ENCODE data around the gene SLC19A2.

SLC19A2 gene

DNA sequence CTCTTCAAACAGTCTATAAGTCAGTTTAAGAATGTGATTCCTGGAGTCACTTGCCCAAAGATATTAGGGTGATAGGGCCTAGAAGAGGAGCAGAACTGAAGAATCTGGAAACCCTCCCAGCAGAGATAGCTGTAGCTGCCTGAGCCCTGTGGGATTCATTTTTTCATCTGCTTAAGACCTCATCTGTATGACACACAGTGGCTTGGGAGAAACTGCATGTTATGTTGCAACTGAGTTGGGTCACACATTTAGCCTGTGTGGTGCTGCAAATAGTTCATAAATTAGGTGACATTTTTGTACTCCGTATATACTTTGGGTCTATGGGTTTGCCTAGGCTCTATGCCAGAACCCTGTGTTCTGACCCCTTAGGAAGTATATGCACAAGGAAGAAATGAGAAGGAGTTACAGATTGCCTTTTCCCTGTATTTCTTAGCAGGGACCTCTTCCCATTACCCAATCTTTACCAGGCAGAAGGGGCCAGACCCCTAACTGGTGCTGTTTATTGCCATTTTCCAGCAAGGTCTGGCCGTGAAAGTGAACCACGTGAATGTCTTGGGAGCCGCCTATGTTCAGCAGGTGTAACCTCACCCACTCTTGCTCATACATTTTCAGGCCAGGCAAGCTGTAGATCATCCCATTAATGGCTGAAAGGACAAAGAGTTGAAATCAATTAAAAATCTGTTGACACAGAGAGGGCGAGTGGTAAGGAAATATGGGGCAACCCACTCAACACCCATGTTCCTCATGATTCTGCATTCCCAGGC is 41.9 kb upstream of the SLC19A2 start:
- in situ Hi-C loops (cut with MboI; ENCODE audit: low pct_unique_long_range_greater_than_20kb, low sequenced_read_pairs, unreplicated experiment), result loop anchor here (25.0 kb wide), 1 partner anchor 915 kb away; no protein-coding TSS in a partner anchor
- TF ChIP-seq, protein P1, sequence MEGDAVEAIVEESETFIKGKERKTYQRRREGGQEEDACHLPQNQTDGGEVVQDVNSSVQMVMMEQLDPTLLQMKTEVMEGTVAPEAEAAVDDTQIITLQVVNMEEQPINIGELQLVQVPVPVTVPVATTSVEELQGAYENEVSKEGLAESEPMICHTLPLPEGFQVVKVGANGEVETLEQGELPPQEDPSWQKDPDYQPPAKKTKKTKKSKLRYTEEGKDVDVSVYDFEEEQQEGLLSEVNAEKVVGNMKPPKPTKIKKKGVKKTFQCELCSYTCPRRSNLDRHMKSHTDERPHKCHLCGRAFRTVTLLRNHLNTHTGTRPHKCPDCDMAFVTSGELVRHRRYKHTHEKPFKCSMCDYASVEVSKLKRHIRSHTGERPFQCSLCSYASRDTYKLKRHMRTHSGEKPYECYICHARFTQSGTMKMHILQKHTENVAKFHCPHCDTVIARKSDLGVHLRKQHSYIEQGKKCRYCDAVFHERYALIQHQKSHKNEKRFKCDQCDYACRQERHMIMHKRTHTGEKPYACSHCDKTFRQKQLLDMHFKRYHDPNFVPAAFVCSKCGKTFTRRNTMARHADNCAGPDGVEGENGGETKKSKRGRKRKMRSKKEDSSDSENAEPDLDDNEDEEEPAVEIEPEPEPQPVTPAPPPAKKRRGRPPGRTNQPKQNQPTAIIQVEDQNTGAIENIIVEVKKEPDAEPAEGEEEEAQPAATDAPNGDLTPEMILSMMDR (IDR thresholded peaks at IDR 0.05; ENCODE audit: extremely low read depth, insufficient read depth, missing control alignments), result no peak
- no peak for DNase-seq (ENCODE audit: low spot score)

DNA sequence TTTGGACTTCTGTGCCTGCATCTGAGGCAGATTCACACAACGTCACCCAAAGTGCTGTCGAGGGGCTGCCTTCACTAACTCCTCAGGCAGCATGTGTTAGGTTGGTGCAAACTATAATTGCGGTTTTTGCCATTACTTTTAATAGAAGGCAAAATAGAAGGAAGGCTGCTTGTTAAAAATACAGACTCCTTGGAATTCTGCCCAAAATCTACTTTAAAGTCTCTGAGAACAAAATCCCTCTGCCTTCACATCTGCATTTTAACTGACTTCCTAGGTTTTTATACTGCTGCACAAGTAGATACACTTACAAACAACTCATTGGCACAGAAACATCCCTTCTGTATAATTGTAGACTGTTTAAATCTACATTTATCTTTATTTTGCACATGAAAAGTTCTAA is 41.3 kb upstream of the SLC19A2 start:
- DNase-seq (ENCODE audit: low spot score), result no peak
- TF ChIP-seq, protein P1 (IDR thresholded peaks at IDR 0.05; ENCODE audit: extremely low read depth, insufficient read depth, missing control alignments), result no peak
- in situ Hi-C loops (cut with MboI; ENCODE audit: low pct_unique_long_range_greater_than_20kb, low sequenced_read_pairs, unreplicated experiment), result loop anchor here (25.0 kb wide), 1 partner anchor 915 kb away; no protein-coding TSS in a partner anchor

DNA sequence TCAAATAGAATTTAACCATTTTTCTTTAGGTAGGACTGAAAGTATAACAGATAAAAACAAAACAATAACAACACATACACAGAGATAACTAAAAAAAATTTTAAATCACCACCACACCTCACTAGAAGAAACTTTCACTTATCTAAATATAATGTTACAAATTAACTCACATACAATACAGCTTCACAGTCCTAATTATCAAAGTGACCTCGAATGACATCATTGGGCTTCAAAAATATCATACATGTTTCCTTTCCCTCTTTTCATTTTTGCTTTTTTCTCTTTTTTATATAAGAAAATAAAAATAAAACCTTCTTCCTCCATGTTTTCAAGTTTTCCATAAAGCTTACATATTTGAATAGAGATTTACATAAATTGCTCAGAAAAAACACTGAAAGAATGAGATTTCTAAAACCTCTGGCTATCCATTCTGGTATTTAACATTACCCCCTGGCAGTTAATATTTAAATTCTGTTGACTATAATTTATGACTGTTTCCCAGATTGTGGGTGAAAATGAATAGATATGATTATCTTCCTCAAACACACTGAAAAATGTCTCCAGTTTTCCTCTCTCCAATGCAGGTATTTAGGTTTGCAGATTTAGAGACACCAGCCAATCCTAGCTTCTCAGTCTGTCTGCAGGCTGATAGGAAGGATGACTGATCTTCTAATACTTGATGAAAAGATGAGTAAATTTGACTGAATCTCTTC is 40.5 kb upstream of the SLC19A2 start:
- TF ChIP-seq, protein P1 (IDR thresholded peaks at IDR 0.05; ENCODE audit: extremely low read depth, insufficient read depth, missing control alignments), result no peak
- DNase-seq (ENCODE audit: low spot score), result no peak
- in situ Hi-C loops (cut with MboI; ENCODE audit: low pct_unique_long_range_greater_than_20kb, low sequenced_read_pairs, unreplicated experiment), result loop anchor here (25.0 kb wide), 1 partner anchor 914 kb away; no protein-coding TSS in a partner anchor

DNA sequence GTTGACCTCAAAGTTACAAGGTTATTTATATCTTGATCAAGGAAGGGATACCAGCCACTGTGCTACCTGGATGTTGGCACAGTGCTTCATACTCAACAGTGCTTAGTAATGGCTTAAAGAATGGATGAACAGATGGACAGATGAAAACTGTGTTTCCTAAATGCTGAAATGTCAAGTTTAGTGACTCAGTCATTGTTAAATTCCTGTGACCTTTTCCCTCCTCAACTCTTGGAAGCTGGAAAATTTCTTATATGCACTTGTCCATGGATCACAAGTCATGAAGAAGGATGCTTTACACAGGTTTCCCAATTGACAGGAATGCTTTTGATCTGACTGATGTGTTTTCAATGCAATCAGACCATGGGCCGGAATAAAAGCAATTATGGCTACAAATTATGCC is 39.6 kb upstream of the SLC19A2 start:
- no peak for DNase-seq (ENCODE audit: low spot score)
- TF ChIP-seq, protein P1 (IDR thresholded peaks at IDR 0.05; ENCODE audit: extremely low read depth, insufficient read depth, missing control alignments), result no peak

DNA sequence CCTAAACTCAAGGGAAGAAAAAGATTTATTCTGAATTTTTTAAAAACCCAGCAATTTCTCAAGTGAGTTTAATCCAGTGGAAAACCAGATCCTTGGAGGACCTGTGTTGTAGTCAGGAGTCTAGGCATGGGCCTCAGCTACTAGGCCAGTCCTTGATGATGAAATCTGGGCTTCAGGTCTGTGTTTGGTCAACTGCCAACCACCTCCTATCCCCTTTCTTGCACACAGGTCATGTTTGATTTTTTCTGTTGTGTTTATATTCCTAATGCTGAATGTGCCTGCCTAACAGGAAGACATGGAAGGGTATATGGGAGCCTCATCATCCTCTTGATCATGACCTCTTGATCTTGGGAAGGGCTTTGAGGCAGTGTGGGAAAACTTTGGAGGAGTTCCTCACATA is 38.2 kb upstream of the SLC19A2 start:
- in situ Hi-C loops (cut with MboI; ENCODE audit: low pct_unique_long_range_greater_than_20kb, low sequenced_read_pairs, unreplicated experiment), result no loop called here
- no peak for DNase-seq (ENCODE audit: low spot score)
- TF ChIP-seq, protein P1 (IDR thresholded peaks at IDR 0.05; ENCODE audit: extremely low read depth, insufficient read depth, missing control alignments), result no peak

More for the DNA sequence above, 39.6 kb upstream of the SLC19A2 start:
- in situ Hi-C loops (cut with MboI; ENCODE audit: low pct_unique_long_range_greater_than_20kb, low sequenced_read_pairs, unreplicated experiment), result loop anchor here (25.0 kb wide), 1 partner anchor 913 kb away; no protein-coding TSS in a partner anchor

DNA sequence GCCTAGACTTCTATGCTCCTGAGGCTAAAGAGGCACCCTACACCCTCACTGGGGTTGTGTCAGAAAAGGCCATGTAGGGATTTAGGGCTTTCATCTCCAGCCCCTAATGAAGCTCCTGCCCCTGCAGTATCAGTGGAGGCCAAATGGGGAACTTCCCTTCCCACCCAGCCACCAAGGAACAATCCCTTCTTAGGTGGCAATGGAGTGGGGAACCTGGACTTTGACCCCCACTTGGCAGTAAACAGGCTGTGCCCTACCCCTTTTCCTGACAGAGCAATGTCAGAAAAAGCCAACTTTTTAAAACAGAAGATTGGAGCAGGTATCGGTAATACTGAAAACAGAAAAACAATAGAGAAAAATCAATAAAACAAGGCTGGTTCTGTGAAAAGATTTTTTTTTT is 35.5 kb upstream of the SLC19A2 start:
- in situ Hi-C loops (cut with MboI; ENCODE audit: low pct_unique_long_range_greater_than_20kb, low sequenced_read_pairs, unreplicated experiment), result no loop called here
- DNase-seq (ENCODE audit: low spot score), result no peak
- TF ChIP-seq, protein P1 (IDR thresholded peaks at IDR 0.05; ENCODE audit: extremely low read depth, insufficient read depth, missing control alignments), result no peak

Data from GM13977 (cell line).